ENCODE measurements around the gene VARS2.
A peak's percentile ranks its signal among the peaks of the same experiment; 100 is the strongest.
"Not testable (repeated sequence)": the region's sequence is repeated elsewhere in the genome, so short reads cannot be mapped to it uniquely, and the experiment has no call there.

Gene VARS2

GRCh38 chr6:30900863-30901417 is 13.1 kb upstream of the VARS2 start:
- no peak for DNase-seq

- no peak for DNase-seq
These were observed 12.6 kb upstream of the VARS2 start for GRCh38 chr6:30901436-30901835.

GRCh38 chr6:30902196-30902595 is 11.8 kb upstream of the VARS2 start:
- not testable (repeated sequence) for DNase-seq

- no peak for DNase-seq
These were observed 11.3 kb upstream of the VARS2 start for GRCh38 chr6:30902709-30903108.

- DNase-seq, result no peak
These were observed 10.8 kb upstream of the VARS2 start for GRCh38 chr6:30903236-30903635.

GRCh38 chr6:30907290-30907757 is 6.7 kb upstream of the VARS2 start:
- DNase-seq, result not testable (repeated sequence)

- peak; percentile 96 for DNase-seq
These were observed 6.1 kb upstream of the VARS2 start, which contains the start of gene GTF2H4 for GRCh38 chr6:30907758-30908591. TSS of gene GTF2H4 (plus strand) at chr6:30908207.

GRCh38 chr6:30908700-30909099 is 5.3 kb upstream of the VARS2 start:
- DNase-seq, result no peak

GRCh38 chr6:30910473-30910872 is 3.6 kb upstream of the VARS2 start:
- not testable (repeated sequence) for DNase-seq

GRCh38 chr6:30912746-30913520 is 1.1 kb upstream of the VARS2 start:
- no peak for DNase-seq

- DNase-seq, result no peak
These were observed 340 bp upstream of the VARS2 start for GRCh38 chr6:30913721-30914075.

- no peak for DNase-seq
These were observed 984 bp downstream of the VARS2 start for GRCh38 chr6:30914854-30915590.

GRCh38 chr6:30915591-30915946 is 1.5 kb downstream of the VARS2 start:
- DNase-seq, result no peak

GRCh38 chr6:30917041-30917440 is 3.0 kb downstream of the VARS2 start:
- DNase-seq, result no peak

- DNase-seq, result no peak
These were observed 3.4 kb downstream of the VARS2 start for GRCh38 chr6:30917487-30917886.

- no peak for DNase-seq
These were observed 4.6 kb downstream of the VARS2 start for GRCh38 chr6:30918670-30919069.

GRCh38 chr6:30922447-30922852 is 8.4 kb downstream of the VARS2 start:
- no peak for DNase-seq

- not testable (repeated sequence) for DNase-seq
These were observed 10.1 kb downstream of the VARS2 start for GRCh38 chr6:30924040-30924627.

- DNase-seq, result no peak
These were observed 12.6 kb downstream of the VARS2 start for GRCh38 chr6:30926644-30927043.

- DNase-seq, result not testable (repeated sequence)
These were observed 13.0 kb downstream of the VARS2 start for GRCh38 chr6:30927080-30927479.

- DNase-seq, result no peak
These were observed 14.6 kb downstream of the VARS2 start for GRCh38 chr6:30928677-30929076.

- no peak for DNase-seq
These were observed 16.5 kb downstream of the VARS2 start for GRCh38 chr6:30930506-30930905.

GRCh38 chr6:30931272-30931671 is 17.2 kb downstream of the VARS2 start:
- DNase-seq, result no peak
